Epithelial cell of proximal tubule (primary cell): ENCODE measurements around the gene SLC6A15. TPM values are rescaled to one million over a fixed set of nuclear protein-coding genes. Genes with fewer than 3 reads are reported as not detected.

ENCODE experiments used
- DNase-seq: peaks from one replicate; pipeline ENCODE4 v3.0.0-alpha.2; 2011; ENCODE audit warnings: low read depth
- H3K4me3 ChIP-seq: 2 replicates; pipeline ENCODE4 v1.5.1; 2011; ENCODE audit warnings: low read depth, mild to moderate bottlenecking, low read length
- CTCF ChIP-seq: conservative IDR thresholded peaks from 2 replicates; pipeline ENCODE4 v1.5.1; 2012; ENCODE audit warnings: low read depth, mild to moderate bottlenecking, low read length
- total RNA-seq: library from RNA; depleted of rRNA; stranded (reverse); fragments of >200 nt; gene quantifications from 2 replicates; pipeline ENCODE4 v1.2.3, GENCODE V29; 2015

SLC6A15 gene
- total RNA-seq, 1 donor from 2014 or later = 1.4 TPM

- DNase-seq = no peak
- no peak for TF ChIP-seq CTCF
These were observed 102.0 kb downstream of the SLC6A15 start for GRCh38 chr12:84810611-84811010.

More at GRCh38 chr12:84810611-84811010, 102.0 kb downstream of the SLC6A15 start:
- no peak overlapping the region for H3K4me3 ChIP-seq

Other genes with a start within 250 kb of the SLC6A15 start
- not detected in 2 replicates for gene TSPAN19, start 123.5 kb upstream of the SLC6A15 start, total RNA-seq
- gene LRRIQ1, start 123.6 kb upstream of the SLC6A15 start, total RNA-seq = 0.29 and 0.92 TPM in 2 replicates